ENCODE results near the gene DMRTA1.

DNA sequence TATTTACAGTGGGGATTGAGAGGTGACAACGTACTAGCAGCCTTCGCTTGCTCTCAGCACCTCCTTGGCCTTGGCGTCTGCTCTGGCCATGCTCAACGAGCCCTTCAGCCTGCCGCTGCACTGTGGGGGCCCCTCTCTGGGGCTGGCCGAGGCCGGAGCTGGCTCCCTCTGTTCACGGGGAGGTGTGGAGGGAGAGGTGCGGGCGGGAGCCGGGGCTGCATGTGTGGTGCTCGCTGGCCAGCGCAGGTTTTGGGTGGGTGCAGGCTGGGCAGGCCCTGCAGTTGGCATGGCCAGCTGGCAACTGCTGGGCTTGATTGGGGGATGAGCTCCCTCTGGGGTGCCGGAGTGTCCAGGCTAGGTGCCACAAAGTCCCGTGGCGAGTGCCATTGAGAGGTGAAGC, 5.8 kb upstream of the DMRTA1 start:
- TF ChIP-seq, protein P1, sequence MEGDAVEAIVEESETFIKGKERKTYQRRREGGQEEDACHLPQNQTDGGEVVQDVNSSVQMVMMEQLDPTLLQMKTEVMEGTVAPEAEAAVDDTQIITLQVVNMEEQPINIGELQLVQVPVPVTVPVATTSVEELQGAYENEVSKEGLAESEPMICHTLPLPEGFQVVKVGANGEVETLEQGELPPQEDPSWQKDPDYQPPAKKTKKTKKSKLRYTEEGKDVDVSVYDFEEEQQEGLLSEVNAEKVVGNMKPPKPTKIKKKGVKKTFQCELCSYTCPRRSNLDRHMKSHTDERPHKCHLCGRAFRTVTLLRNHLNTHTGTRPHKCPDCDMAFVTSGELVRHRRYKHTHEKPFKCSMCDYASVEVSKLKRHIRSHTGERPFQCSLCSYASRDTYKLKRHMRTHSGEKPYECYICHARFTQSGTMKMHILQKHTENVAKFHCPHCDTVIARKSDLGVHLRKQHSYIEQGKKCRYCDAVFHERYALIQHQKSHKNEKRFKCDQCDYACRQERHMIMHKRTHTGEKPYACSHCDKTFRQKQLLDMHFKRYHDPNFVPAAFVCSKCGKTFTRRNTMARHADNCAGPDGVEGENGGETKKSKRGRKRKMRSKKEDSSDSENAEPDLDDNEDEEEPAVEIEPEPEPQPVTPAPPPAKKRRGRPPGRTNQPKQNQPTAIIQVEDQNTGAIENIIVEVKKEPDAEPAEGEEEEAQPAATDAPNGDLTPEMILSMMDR (IDR thresholded peaks at IDR 0.05; ENCODE audit: insufficient read depth, low read length) = no peak
- no peak for TF ChIP-seq GABPA (IDR thresholded peaks at IDR 0.05; ENCODE audit: low read depth)

Data from HL-60 (cell line).